Measurements from ENCODE around the gene POLR3C. TPM values are rescaled to one million over a fixed set of nuclear protein-coding genes. Genes with fewer than 3 reads are reported as not detected.
"Not testable (repeated sequence)": the region's sequence is repeated elsewhere in the genome, so short reads cannot be mapped to it uniquely, and the experiment has no call there.

POLR3C gene
- total and polyA plus RNA-seq, 2 experiments from 2014 or later: 15.1 to 23.9 TPM

DNA sequence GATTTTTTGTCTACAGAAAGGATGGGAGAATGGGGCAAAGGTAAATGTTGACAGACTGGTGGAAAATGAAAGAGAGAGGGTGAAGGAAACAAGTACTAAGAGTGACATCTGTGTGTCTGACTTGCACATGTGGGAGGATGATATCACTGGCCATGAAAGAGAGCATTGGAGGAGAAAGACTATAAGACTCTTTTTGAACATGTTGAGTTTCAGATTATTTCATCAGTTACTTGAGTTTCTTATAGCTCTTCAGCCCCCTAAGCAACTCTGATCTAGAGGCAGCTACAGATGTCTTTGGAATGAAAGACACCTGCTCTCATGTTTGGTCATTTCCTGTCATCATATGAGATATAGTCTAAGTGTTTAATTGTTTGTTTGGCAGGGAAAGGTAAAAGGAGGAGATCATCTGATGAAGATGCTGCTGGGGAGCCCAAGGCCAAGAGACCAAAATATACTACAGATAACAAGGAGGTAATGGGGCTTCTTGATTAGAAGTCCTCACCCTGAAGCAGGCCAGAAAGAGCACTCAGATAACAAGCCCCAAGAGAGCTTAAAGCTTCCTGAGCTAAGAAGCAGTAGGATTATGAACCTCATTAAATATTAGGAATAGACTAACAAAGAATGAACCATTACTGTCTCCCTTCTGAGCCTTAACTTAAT is 4.5 kb downstream of the POLR3C start:
- Histone ChIP-seq H2AFZ (no peak overlapping the region), H3K4me1 (ENCODE audit: insufficient read depth) (peaks cover 8% of the 10 kb centered on the region), H3K9me2 (ENCODE audit: insufficient read depth) (no peaks in the 10 kb centered on the region), H3K4me3 (no peak overlapping the region), H3K27me3 (ENCODE audit: insufficient read depth) (no peaks in the 10 kb centered on the region), H4K20me1 (replicated peaks; ENCODE audit: insufficient read depth) (no peaks in the 10 kb centered on the region), H3F3A (replicated peaks; ENCODE audit: low read depth) (0 out of 2 replicates have a peak, but pooled peaks cover 6% of the 10 kb centered on the region), H3K36me3 (ENCODE audit: insufficient read depth) (peaks cover 57% of the 10 kb centered on the region), H3K27ac (ENCODE audit: low read depth) (no peak overlapping the region), H3K79me2 (replicated peaks; ENCODE audit: insufficient read depth) (peaks cover 20% of the 10 kb centered on the region), H3K4me2 (no peak overlapping the region)
- no peak for TF ChIP-seq JUNB (IDR thresholded peaks at IDR 0.05; ENCODE audit: unreplicated experiment)
- TF ChIP-seq ZNF114 (CRISPR knock-in tag; IDR thresholded peaks at IDR 0.05): no peak
- TF ChIP-seq, protein P1, sequence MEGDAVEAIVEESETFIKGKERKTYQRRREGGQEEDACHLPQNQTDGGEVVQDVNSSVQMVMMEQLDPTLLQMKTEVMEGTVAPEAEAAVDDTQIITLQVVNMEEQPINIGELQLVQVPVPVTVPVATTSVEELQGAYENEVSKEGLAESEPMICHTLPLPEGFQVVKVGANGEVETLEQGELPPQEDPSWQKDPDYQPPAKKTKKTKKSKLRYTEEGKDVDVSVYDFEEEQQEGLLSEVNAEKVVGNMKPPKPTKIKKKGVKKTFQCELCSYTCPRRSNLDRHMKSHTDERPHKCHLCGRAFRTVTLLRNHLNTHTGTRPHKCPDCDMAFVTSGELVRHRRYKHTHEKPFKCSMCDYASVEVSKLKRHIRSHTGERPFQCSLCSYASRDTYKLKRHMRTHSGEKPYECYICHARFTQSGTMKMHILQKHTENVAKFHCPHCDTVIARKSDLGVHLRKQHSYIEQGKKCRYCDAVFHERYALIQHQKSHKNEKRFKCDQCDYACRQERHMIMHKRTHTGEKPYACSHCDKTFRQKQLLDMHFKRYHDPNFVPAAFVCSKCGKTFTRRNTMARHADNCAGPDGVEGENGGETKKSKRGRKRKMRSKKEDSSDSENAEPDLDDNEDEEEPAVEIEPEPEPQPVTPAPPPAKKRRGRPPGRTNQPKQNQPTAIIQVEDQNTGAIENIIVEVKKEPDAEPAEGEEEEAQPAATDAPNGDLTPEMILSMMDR (conservative IDR thresholded peaks at IDR 0.05; ENCODE audit: low read depth in 2 of 2): no peak
- no peak for TF ChIP-seq EZH2 (IDR thresholded peaks at IDR 0.05; ENCODE audit: low read depth, unreplicated experiment)
- TF ChIP-seq, protein P2, sequence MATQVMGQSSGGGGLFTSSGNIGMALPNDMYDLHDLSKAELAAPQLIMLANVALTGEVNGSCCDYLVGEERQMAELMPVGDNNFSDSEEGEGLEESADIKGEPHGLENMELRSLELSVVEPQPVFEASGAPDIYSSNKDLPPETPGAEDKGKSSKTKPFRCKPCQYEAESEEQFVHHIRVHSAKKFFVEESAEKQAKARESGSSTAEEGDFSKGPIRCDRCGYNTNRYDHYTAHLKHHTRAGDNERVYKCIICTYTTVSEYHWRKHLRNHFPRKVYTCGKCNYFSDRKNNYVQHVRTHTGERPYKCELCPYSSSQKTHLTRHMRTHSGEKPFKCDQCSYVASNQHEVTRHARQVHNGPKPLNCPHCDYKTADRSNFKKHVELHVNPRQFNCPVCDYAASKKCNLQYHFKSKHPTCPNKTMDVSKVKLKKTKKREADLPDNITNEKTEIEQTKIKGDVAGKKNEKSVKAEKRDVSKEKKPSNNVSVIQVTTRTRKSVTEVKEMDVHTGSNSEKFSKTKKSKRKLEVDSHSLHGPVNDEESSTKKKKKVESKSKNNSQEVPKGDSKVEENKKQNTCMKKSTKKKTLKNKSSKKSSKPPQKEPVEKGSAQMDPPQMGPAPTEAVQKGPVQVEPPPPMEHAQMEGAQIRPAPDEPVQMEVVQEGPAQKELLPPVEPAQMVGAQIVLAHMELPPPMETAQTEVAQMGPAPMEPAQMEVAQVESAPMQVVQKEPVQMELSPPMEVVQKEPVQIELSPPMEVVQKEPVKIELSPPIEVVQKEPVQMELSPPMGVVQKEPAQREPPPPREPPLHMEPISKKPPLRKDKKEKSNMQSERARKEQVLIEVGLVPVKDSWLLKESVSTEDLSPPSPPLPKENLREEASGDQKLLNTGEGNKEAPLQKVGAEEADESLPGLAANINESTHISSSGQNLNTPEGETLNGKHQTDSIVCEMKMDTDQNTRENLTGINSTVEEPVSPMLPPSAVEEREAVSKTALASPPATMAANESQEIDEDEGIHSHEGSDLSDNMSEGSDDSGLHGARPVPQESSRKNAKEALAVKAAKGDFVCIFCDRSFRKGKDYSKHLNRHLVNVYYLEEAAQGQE (IDR thresholded peaks at IDR 0.05; ENCODE audit: unreplicated experiment): no peak
- no peak for TF ChIP-seq STAT1 (IDR thresholded peaks at IDR 0.05; ENCODE audit: unreplicated experiment)
- Mint-ChIP-seq H3K9me3 (no peaks in the 10 kb centered on the region), H3K27ac (no peak overlapping the region), H3K4me1 (peaks cover 2% of the 10 kb centered on the region; the same call in 1 of the 3 replicates), H3K4me3 (no peak overlapping the region), H3K27me3 (ENCODE audit: insufficient read depth, low read depth, poor library complexity) (peaks cover 5% of the 10 kb centered on the region), H3K36me3 (ENCODE audit: low read depth) (peaks cover 76% of the 10 kb centered on the region)
- ATAC-seq (no peak), DNase-seq (ENCODE audit: low spot score) (no peak)

DNA sequence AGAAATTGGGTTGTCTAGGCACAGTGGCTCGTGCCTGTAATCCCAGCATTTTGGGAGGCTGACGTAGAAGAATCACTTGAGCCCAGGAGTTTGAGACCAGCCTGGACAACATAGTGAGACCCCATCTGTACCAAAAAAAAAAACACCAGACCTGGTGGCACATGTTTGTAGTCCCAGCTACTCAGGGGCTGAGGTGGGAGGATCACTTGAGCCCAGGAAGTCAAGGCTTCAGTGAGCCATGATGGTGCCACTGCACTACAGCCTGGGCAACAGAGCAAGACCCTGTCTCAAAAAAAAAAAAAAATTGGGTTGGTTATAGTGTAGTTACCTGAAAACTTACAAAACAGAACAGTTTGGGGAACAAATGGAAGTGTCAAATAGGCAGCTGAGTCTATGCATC is 6.8 kb downstream of the POLR3C start:
- not testable (repeated sequence) for H3K4me3 ChIP-seq, ATAC-seq
- peaks cover 80% of the 10 kb centered on the region for H3K36me3 Mint-ChIP-seq (ENCODE audit: low read depth)

More for the DNA sequence above, 6.8 kb downstream of the POLR3C start:
- not testable (repeated sequence) for H3K4me1 Mint-ChIP-seq; DNase-seq (ENCODE audit: low spot score); H3K4me3 Mint-ChIP-seq; H3K9me2 ChIP-seq (ENCODE audit: insufficient read depth); H3K9me3 Mint-ChIP-seq; H3K27me3 ChIP-seq (ENCODE audit: insufficient read depth); H3K27ac ChIP-seq (ENCODE audit: low read depth); H3K4me2 ChIP-seq; H3K27ac Mint-ChIP-seq; H2AFZ ChIP-seq; H3K27me3 Mint-ChIP-seq (ENCODE audit: insufficient read depth, low read depth, poor library complexity); H3K4me1 ChIP-seq (ENCODE audit: insufficient read depth); H4K20me1 ChIP-seq (replicated peaks; ENCODE audit: insufficient read depth); H3F3A ChIP-seq (replicated peaks; ENCODE audit: low read depth); H3K79me2 ChIP-seq (replicated peaks; ENCODE audit: insufficient read depth)
- H3K36me3 ChIP-seq (ENCODE audit: insufficient read depth): peaks cover 64% of the 10 kb centered on the region

Measured in GM23338 (cell line).